ENCODE data around the gene DCBLD1.
"Not testable (repeated sequence)": the region's sequence is repeated elsewhere in the genome, so short reads cannot be mapped to it uniquely, and the experiment has no call there.

The DCBLD1 gene

DNA sequence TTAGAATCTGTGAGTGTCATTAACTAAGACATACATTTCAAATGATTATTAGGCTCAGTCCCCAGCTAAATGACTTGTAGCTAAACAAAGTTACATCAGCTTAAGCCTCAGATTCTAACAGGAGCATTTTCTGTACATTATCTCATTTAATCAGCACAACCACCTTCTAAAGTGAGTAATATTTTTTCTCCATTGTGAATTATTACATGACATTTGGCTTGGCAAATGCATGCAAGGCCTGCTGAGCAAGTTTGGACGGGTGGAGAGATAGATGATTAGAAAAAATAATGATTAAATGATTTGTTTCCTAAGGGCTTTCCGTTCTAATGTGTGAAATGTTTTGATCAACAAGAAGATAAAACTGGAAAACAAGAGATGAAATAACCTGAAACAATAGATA, 20.7 kb downstream of the DCBLD1 start:
- no peak for DNase-seq

- DNase-seq, result no peak
Measured at GRCh38 chr6:117504478-117505144, 22.1 kb downstream of the DCBLD1 start.

DNA sequence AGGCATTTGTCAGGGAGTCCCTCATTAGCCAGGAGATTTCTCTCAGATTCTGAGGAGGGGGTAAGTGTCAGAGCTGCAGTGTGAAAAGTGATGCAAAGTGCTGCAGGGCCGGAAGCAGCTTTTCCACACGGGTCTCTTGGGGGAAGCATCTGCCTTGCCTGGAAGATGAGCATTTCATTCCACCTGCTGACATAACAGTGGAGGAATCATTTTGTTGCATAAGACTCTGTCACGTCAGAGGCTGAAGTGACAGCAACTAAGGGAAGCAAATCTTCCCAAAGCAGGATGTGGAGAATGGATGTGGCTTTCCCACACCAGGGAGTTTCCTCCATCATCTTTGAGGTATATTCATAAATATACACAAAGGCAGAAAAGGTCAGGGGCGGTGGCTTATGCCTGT, 22.8 kb downstream of the DCBLD1 start:
- no peak for DNase-seq

DNA sequence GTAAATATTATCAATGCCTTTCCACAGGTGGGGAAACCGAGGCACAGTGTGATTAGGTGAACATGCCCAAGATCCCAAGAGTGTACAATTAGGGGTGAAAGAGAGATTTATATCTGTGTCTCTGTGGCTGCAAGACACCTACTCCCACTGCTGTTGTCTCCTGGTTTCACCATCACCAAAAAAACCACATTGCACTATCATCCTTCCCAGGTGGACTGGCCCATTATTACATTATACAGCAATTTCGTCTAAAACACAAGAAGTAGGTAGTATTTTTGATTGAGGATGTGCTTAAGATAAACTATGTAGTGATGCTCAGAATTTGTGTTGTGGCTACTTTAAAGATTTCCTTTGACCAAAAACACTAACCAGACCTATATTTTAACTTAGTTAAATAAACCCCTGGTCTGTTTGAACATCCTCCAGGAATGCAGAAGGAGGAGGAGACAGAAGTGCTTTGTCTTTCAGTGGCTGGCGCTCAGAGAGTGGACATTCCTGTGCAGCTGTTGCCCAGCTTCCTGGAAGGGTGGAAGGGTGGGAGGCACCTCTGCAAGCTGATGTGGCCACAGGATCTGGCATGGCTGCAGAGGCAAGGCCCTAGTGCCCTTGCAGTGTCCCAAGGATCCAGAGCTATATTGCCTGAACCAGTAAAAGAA, 23.8 kb downstream of the DCBLD1 start:
- no peak for DNase-seq

DNA sequence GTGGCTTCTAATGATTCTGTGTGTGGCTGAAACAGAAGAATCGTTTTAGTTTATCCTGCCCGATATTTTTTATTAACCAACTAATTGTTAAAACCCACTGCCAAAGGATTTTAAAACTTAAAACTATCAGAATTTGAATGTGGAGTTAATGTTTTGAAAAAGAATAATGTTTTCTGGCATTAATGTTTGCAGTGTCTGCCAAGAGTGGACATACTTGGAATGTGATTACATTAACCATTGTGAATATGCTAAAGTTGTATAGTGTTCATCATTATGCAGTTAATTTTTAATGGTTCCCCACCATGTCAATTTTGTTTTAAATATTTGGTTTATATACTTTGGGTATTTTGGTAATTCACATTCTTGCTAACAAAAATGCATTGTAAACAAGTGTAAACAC, 24.4 kb downstream of the DCBLD1 start:
- DNase-seq, result no peak

DNA sequence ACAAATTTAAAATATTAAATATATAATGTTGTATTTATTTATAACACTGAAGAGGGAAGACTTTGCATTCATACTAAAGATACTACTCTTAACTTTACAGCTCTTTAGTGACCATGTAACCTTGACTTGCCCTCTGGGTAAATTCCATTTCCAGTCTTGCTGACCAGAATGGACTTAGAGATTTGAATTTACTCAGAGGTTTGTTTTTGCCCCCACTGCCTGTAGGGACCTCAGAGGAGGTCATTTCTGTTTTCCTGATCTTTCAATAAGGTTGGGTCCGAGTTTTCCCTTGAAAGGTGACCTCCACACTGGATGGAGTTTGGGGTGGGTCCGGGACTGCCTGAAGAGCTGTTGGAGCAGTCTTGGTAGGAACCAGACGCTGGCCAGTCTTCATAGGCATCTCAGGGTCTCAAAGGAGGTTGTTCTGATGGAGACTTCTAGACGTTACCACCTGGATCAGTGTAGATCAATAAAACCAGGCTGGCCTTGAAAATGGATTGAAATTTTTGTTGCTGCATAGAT, 26.0 kb downstream of the DCBLD1 start:
- no peak for DNase-seq

DNA sequence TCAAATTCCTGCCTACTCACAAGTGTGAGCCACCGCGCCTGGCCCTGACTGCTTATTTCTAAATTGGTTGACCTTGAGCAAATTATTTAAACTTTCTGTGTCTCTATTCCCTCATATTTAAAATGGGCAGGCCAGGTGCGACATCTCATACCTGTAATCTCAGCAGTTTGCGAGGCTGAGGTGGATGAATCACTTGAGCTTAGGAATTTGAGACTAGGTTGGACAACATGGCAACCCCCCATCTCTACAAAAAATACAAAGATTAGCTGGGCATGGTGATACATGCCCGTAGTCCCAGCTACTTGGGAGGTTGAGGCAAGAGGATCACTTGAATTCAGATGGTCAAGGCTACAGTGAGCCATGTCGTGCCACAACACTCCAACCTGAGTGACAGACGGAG, 26.5 kb downstream of the DCBLD1 start:
- no peak for DNase-seq

DNA sequence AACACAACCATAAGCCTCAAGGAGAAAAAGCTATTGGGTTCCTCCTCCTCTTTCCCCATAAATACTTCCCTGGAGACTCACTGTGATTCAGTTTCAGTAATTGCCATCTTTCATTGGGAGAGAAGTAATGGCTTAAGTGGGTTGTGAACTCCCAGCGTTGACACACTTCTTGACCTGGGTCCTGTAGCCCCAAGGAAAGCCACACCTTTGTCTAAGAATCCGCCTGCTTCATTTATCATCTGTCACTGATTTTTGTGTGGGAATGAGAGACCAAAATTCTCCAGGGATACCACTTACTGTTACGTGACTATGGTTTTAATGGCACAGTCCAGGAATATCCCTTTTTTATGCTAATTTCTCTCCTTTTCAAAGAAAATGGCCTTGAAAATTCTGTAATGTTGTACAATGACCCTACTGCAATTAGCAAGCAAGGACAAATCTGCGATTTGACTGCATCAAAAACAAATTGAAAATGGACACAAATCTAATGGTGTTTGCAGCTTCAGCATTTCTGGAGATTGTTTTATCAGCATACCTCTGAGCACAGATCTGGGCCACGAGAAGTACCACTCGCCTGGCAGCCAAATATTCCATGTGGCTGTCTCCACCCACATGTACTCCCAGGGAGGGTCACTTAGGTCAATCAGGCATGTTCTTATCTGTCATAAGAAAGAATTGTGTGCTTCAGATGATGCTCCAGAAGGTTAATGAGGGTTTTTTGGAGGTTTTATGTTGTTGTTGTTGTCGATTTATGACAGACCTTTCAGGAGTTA, 29.8 kb downstream of the DCBLD1 start:
- DNase-seq, result no peak

DNA sequence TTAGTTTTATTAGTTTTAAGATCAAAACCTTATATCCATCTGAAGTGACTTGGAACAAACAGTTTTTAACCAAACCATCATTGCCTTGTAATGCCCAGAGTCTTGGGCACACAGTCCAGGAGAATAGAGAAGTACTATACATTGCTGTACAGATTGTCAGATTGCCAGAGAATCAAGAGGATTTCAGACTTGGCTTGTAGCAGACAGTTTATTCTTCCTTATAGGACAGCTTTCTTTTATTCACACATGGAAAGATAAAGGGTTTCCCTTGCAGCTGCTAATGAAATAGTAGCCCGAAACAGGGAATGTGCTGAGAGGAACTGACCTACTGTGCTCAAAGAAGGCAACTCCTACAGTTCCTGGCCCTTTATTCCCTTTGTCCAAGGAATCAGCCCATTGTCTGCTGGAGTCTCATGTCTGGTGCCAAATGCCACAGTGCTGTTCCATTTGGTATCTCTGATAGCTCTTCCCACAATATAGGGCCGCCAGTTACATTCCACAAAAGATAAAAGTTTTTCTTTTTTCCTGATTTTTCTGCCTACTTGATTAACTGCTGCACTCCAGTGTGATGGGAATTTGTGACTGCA, 30.6 kb downstream of the DCBLD1 start:
- DNase-seq, result no peak

GRCh38 chr6:117513778-117514365, 31.4 kb downstream of the DCBLD1 start:
- DNase-seq, result no peak

DNA sequence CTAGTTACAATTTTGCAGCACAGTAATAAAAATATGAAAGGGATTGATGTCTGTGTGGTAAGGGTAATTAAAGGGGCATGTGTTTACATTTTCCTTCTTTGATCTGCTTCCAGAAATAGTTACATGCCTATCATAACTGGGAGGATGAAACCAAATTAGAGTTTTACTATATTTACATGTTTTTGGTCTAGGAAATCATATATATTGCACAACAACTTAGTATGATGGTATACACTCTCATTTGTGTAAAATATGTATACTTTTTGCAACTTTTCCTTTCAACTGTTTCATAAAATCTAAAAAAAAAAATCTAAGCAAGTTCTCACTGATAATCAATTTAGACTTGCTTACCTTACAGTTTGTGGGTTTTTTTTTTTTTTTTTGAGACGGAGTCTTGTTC, 32.2 kb downstream of the DCBLD1 start:
- DNase-seq, result no peak

GRCh38 chr6:117515326-117515725, 32.9 kb downstream of the DCBLD1 start:
- no peak for DNase-seq

DNA sequence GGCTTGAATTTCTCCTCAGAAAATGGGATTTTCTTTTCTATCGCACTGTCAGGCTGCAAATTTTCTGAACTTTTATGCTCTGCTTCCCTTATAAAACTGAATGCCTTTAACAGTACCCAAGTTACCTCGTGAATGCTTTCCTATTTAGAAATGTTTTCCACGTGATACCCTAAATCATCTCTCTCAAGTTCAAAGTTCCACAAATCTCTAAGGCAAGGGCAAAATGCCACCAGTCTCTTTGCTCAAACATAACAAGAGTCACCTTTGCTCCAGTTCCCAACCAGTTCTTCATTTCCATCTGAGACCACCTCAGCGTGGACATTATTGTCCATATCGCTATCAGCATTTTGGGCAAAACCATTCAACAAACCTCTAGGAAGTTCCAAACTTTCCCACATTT, 35.5 kb downstream of the DCBLD1 start:
- DNase-seq, result not testable (repeated sequence)

- no peak for DNase-seq
Measured at GRCh38 chr6:117518870-117519269, 36.4 kb downstream of the DCBLD1 start.

- no peak for DNase-seq
Measured at GRCh38 chr6:117520603-117521395, 38.3 kb downstream of the DCBLD1 start.

- no peak for DNase-seq
Measured at GRCh38 chr6:117521791-117522502, 39.5 kb downstream of the DCBLD1 start.

DNA sequence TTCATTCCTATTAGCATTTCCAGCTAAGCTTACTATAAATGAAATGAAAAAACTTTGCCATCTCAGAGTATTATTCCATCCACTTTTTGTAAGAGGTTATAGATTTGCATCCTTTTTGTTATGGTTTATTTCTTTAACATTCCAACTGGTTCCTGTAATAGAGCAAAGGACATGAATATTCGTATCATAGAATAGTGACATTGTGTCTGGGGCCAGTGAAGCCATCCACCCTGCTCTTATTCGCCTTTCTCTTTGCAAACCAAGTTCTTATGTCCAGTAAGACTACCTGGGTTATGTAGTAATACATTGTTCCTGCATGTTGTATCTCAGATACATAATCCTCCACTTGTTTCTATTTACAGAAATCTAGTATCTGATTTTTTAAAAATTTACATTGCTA, 43.1 kb downstream of the DCBLD1 start:
- no peak for DNase-seq

- no peak for DNase-seq
Measured at GRCh38 chr6:117530467-117531242, 48.2 kb downstream of the DCBLD1 start.

DNA sequence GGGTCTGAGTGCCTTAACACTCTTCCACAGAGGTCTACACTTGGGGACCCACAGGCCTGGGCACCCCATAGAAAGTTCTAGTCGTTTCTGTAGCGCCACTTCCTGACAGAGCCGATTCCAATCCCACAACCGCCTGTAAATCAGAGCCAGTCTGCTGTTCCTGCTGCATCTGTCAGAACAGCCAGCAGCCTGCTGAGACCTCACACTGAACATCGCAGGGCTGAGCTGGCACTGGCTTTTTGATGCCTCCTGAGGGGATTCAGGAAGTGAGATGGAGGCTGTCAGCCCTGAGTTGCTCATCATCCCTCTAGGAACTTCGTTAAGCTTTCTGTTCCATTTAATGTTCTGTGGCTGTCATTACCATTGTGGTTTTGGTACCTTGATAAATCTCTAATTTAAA, 48.9 kb downstream of the DCBLD1 start:
- DNase-seq, result peak; percentile 23

GRCh38 chr6:117531809-117532725, 49.6 kb downstream of the DCBLD1 start:
- DNase-seq, result no peak
